Measurements from ENCODE around the gene COA8. TPM values are rescaled to one million over a fixed set of nuclear protein-coding genes. Genes with fewer than 3 reads are reported as not detected.

COA8 gene
- total and polyA plus RNA-seq, 2 of the 13 experiments (the other 11 are each of a cell fraction or from before 2014, with no cell fraction given): 10.9 to 25.1 TPM

DNA sequence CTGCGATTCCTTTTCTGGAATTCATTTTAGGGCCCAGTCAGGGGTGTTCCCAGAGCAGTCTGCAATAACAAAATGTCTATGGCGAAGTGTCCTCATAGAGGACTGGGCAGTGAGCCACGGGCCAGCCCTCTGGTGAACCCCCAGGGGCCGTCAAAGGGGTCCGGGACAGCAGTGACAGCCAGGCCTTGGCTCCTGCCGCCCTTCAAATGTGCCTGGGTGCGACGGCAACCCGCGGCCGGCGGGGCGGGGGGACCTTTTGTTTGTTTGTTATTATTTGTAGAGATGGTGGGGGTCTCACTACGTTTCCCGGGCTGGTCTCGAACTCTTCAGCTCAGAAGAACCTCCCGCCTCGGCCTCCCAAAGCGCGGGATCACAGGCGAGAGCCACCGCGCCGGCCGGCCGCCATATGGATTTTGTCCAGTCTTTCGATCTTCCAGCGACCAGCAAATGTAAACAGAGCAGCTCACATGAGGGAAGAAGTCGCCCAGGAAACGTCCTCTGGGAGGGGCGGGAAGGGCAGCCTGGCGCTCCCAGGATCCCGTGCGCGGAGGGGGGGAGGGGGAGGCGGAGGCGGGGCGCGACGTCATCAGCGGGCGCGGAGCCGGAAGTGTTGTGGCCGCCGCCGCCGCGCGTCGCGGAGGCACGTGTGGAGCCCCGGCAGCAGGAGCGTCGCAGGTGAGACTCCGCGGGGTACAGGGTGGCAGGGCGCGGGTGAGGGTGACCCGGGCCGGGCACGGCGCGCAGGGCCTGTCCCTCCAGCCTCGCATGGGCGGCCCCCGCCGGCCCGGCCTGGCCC lies 34.0 kb upstream of the COA8 start, which contains the start of gene TRMT61A (continued):
- TF ChIP-seq ELF4 (CRISPR knock-in tag; IDR thresholded peaks at IDR 0.05; ENCODE audit: borderline replicate concordance) (no peak), ZNF136 (CRISPR knock-in tag; IDR thresholded peaks at IDR 0.05; ENCODE audit: low read depth) (no peak), ZNF280B (CRISPR knock-in tag; IDR thresholded peaks at IDR 0.05; ENCODE audit: borderline replicate concordance) (no peak), MED1 (CRISPR knock-in tag; IDR thresholded peaks at IDR 0.05) (peak; percentile 33; the same call in 1 of the 2 replicates), AGO1 (IDR thresholded peaks at IDR 0.05; ENCODE audit: low read depth, low read length, poor library complexity, severe bottlenecking) (peak; percentile 16), MBNL3 (CRISPR knock-in tag; conservative IDR thresholded peaks at IDR 0.05) (no peak), MXD4 (CRISPR knock-in tag; IDR thresholded peaks at IDR 0.05) (peak; percentile 99), MAFG (CRISPR knock-in tag; IDR thresholded peaks at IDR 0.05) (no peak), PHF20 (CRISPR knock-in tag; IDR thresholded peaks at IDR 0.05) (peak; percentile 86), NCOA5 (CRISPR knock-in tag; IDR thresholded peaks at IDR 0.05) (no peak), RAD21 (CRISPR knock-in tag; IDR thresholded peaks at IDR 0.05) (no peak), ZNF614 (CRISPR knock-in tag; IDR thresholded peaks at IDR 0.05; ENCODE audit: borderline replicate concordance) (no peak), CCAR2 (optimal IDR thresholded peaks at IDR 0.05; ENCODE audit: low read depth, low read length) (no peak), MIXL1 (CRISPR knock-in tag; IDR thresholded peaks at IDR 0.05) (peak; percentile 20; the same call in 1 of the 2 replicates), ZNF30 (CRISPR knock-in tag; IDR thresholded peaks at IDR 0.05) (no peak), ZNF501 (CRISPR knock-in tag; IDR thresholded peaks at IDR 0.05) (peak; percentile 61), TEF (CRISPR knock-in tag; IDR thresholded peaks at IDR 0.05) (no peak), KLF13 (CRISPR knock-in tag; IDR thresholded peaks at IDR 0.05) (no peak)
- TF ChIP-seq, protein P1, sequence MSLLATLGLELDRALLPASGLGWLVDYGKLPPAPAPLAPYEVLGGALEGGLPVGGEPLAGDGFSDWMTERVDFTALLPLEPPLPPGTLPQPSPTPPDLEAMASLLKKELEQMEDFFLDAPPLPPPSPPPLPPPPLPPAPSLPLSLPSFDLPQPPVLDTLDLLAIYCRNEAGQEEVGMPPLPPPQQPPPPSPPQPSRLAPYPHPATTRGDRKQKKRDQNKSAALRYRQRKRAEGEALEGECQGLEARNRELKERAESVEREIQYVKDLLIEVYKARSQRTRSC (CRISPR knock-in tag; IDR thresholded peaks at IDR 0.05; ENCODE audit: low read depth): no peak
- TF ChIP-seq, protein P2, sequence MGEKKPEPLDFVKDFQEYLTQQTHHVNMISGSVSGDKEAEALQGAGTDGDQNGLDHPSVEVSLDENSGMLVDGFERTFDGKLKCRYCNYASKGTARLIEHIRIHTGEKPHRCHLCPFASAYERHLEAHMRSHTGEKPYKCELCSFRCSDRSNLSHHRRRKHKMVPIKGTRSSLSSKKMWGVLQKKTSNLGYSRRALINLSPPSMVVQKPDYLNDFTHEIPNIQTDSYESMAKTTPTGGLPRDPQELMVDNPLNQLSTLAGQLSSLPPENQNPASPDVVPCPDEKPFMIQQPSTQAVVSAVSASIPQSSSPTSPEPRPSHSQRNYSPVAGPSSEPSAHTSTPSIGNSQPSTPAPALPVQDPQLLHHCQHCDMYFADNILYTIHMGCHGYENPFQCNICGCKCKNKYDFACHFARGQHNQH (CRISPR knock-in tag; IDR thresholded peaks at IDR 0.05): no peak
- TF ChIP-seq, protein P3, sequence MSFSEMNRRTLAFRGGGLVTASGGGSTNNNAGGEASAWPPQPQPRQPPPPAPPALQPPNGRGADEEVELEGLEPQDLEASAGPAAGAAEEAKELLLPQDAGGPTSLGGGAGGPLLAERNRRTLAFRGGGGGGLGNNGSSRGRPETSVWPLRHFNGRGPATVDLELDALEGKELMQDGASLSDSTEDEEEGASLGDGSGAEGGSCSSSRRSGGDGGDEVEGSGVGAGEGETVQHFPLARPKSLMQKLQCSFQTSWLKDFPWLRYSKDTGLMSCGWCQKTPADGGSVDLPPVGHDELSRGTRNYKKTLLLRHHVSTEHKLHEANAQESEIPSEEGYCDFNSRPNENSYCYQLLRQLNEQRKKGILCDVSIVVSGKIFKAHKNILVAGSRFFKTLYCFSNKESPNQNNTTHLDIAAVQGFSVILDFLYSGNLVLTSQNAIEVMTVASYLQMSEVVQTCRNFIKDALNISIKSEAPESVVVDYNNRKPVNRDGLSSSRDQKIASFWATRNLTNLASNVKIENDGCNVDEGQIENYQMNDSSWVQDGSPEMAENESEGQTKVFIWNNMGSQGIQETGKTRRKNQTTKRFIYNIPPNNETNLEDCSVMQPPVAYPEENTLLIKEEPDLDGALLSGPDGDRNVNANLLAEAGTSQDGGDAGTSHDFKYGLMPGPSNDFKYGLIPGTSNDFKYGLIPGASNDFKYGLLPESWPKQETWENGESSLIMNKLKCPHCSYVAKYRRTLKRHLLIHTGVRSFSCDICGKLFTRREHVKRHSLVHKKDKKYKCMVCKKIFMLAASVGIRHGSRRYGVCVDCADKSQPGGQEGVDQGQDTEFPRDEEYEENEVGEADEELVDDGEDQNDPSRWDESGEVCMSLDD (CRISPR knock-in tag; IDR thresholded peaks at IDR 0.05; ENCODE audit: borderline replicate concordance): 0 out of 2 replicates have a peak, but pooled peaks have one; percentile 8
- TF ChIP-seq, protein P4, sequence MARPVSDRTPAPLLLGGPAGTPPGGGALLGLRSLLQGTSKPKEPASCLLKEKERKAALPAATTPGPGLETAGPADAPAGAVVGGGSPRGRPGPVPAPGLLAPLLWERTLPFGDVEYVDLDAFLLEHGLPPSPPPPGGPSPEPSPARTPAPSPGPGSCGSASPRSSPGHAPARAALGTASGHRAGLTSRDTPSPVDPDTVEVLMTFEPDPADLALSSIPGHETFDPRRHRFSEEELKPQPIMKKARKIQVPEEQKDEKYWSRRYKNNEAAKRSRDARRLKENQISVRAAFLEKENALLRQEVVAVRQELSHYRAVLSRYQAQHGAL (CRISPR knock-in tag; IDR thresholded peaks at IDR 0.05; ENCODE audit: not compliant biosample characterization): no peak

All from HepG2 (cell line).